Measurements from ENCODE around the gene PRRX2.
"Not testable (repeated sequence)": the region's sequence is repeated elsewhere in the genome, so short reads cannot be mapped to it uniquely, and the experiment has no call there.

PRRX2 gene

GRCh38 chr9:129653823-129654553, 11.5 kb upstream of the PRRX2 start:
- H3K4me3 Mint-ChIP-seq: no peak overlapping the region
- H3K27me3 Mint-ChIP-seq (ENCODE audit: low read depth): peaks cover 2% of the 10 kb centered on the region
- DNase-seq (ENCODE audit: low spot score): no peak
- no peak overlapping the region for H3K27ac Mint-ChIP-seq
- H3K9me3 Mint-ChIP-seq: no peaks in the 10 kb centered on the region
- no peaks in the 10 kb centered on the region for H3K36me3 Mint-ChIP-seq (ENCODE audit: low read depth)
- H3K4me1 Mint-ChIP-seq (ENCODE audit: low read depth): no peaks in the 10 kb centered on the region

- DNase-seq (ENCODE audit: low spot score): no peak
- Mint-ChIP-seq H3K4me3 (no peak overlapping the region), H3K4me1 (ENCODE audit: low read depth) (no peaks in the 10 kb centered on the region), H3K9me3 (no peaks in the 10 kb centered on the region), H3K36me3 (ENCODE audit: low read depth) (no peaks in the 10 kb centered on the region), H3K27me3 (ENCODE audit: low read depth) (peaks cover 2% of the 10 kb centered on the region), H3K27ac (no peak overlapping the region)
Measured at GRCh38 chr9:129654554-129655040, 10.8 kb upstream of the PRRX2 start.

GRCh38 chr9:129655154-129655553, 10.3 kb upstream of the PRRX2 start:
- H3K36me3 Mint-ChIP-seq (ENCODE audit: low read depth): no peaks in the 10 kb centered on the region
- H3K27ac Mint-ChIP-seq: no peak overlapping the region
- no peaks in the 10 kb centered on the region for H3K4me1 Mint-ChIP-seq (ENCODE audit: low read depth)
- H3K27me3 Mint-ChIP-seq (ENCODE audit: low read depth): peaks cover 2% of the 10 kb centered on the region
- H3K9me3 Mint-ChIP-seq: no peaks in the 10 kb centered on the region
- no peak for DNase-seq (ENCODE audit: low spot score)
- H3K4me3 Mint-ChIP-seq: no peak overlapping the region

GRCh38 chr9:129655696-129656095, 9.8 kb upstream of the PRRX2 start:
- Mint-ChIP-seq H3K4me3 (no peak overlapping the region), H3K36me3 (ENCODE audit: low read depth) (no peaks in the 10 kb centered on the region), H3K27ac (no peak overlapping the region)

GRCh38 chr9:129656795-129657390, 8.6 kb upstream of the PRRX2 start:
- no peaks in the 10 kb centered on the region for H3K36me3 Mint-ChIP-seq (ENCODE audit: low read depth)
- no peak for DNase-seq (ENCODE audit: low spot score)
- peaks cover 2% of the 10 kb centered on the region for H3K27me3 Mint-ChIP-seq (ENCODE audit: low read depth)
- no peaks in the 10 kb centered on the region for H3K9me3 Mint-ChIP-seq
- H3K4me1 Mint-ChIP-seq (ENCODE audit: low read depth): no peaks in the 10 kb centered on the region
- H3K27ac Mint-ChIP-seq: no peak overlapping the region
- H3K4me3 Mint-ChIP-seq: no peak overlapping the region

More at GRCh38 chr9:129655696-129656095, 9.8 kb upstream of the PRRX2 start:
- no peak for DNase-seq (ENCODE audit: low spot score)
- Mint-ChIP-seq H3K4me1 (ENCODE audit: low read depth) (no peaks in the 10 kb centered on the region), H3K27me3 (ENCODE audit: low read depth) (peaks cover 2% of the 10 kb centered on the region), H3K9me3 (no peaks in the 10 kb centered on the region)

GRCh38 chr9:129661029-129661428, 4.4 kb upstream of the PRRX2 start:
- no peaks in the 10 kb centered on the region for H3K9me3 Mint-ChIP-seq
- H3K27ac Mint-ChIP-seq: no peak overlapping the region
- H3K4me1 Mint-ChIP-seq (ENCODE audit: low read depth): peaks cover 4% of the 10 kb centered on the region
- H3K27me3 Mint-ChIP-seq (ENCODE audit: low read depth): peaks cover 14% of the 10 kb centered on the region
- H3K36me3 Mint-ChIP-seq (ENCODE audit: low read depth): no peaks in the 10 kb centered on the region
- DNase-seq (ENCODE audit: low spot score): no peak
- no peak overlapping the region for H3K4me3 Mint-ChIP-seq

GRCh38 chr9:129662239-129662638, 3.2 kb upstream of the PRRX2 start:
- not testable (repeated sequence) for H3K27ac Mint-ChIP-seq; DNase-seq (ENCODE audit: low spot score); H3K9me3 Mint-ChIP-seq; H3K36me3 Mint-ChIP-seq (ENCODE audit: low read depth); H3K4me1 Mint-ChIP-seq (ENCODE audit: low read depth); H3K4me3 Mint-ChIP-seq
- H3K27me3 Mint-ChIP-seq (ENCODE audit: low read depth): peaks cover 20% of the 10 kb centered on the region

GRCh38 chr9:129664746-129665388, 580 bp upstream of the PRRX2 start:
- H3K4me3 Mint-ChIP-seq: peak overlapping the region; percentile 82
- H3K4me1 Mint-ChIP-seq (ENCODE audit: low read depth): peaks cover 5% of the 10 kb centered on the region
- no peaks in the 10 kb centered on the region for H3K36me3 Mint-ChIP-seq (ENCODE audit: low read depth)
- peaks cover 21% of the 10 kb centered on the region for H3K27me3 Mint-ChIP-seq (ENCODE audit: low read depth)
- no peak for DNase-seq (ENCODE audit: low spot score)
- no peaks in the 10 kb centered on the region for H3K9me3 Mint-ChIP-seq
- H3K27ac Mint-ChIP-seq: no peak overlapping the region

GRCh38 chr9:129665814-129666520, 520 bp downstream of the PRRX2 start:
- Mint-ChIP-seq H3K27me3 (ENCODE audit: low read depth) (peaks cover 21% of the 10 kb centered on the region), H3K4me3 (no peak overlapping the region), H3K4me1 (ENCODE audit: low read depth) (peaks cover 5% of the 10 kb centered on the region), H3K9me3 (no peaks in the 10 kb centered on the region), H3K36me3 (ENCODE audit: low read depth) (no peaks in the 10 kb centered on the region), H3K27ac (no peak overlapping the region)
- DNase-seq (ENCODE audit: low spot score): no peak

- peaks cover 5% of the 10 kb centered on the region for H3K4me1 Mint-ChIP-seq (ENCODE audit: low read depth)
- no peaks in the 10 kb centered on the region for H3K9me3 Mint-ChIP-seq
- H3K27me3 Mint-ChIP-seq (ENCODE audit: low read depth): peaks cover 21% of the 10 kb centered on the region
- no peak overlapping the region for H3K27ac Mint-ChIP-seq
- H3K4me3 Mint-ChIP-seq: no peak overlapping the region
- DNase-seq (ENCODE audit: low spot score): no peak
- H3K36me3 Mint-ChIP-seq (ENCODE audit: low read depth): no peaks in the 10 kb centered on the region
Measured at GRCh38 chr9:129666575-129666974, 1.1 kb downstream of the PRRX2 start.

GRCh38 chr9:129667378-129667777, 1.9 kb downstream of the PRRX2 start:
- peaks cover 21% of the 10 kb centered on the region for H3K27me3 Mint-ChIP-seq (ENCODE audit: low read depth)
- no peak for DNase-seq (ENCODE audit: low spot score)
- H3K27ac Mint-ChIP-seq: peak overlapping the region; percentile 70
- no peak overlapping the region for H3K4me3 Mint-ChIP-seq
- peaks cover 5% of the 10 kb centered on the region for H3K4me1 Mint-ChIP-seq (ENCODE audit: low read depth)
- no peaks in the 10 kb centered on the region for H3K36me3 Mint-ChIP-seq (ENCODE audit: low read depth)
- H3K9me3 Mint-ChIP-seq: no peaks in the 10 kb centered on the region

GRCh38 chr9:129667850-129668249, 2.4 kb downstream of the PRRX2 start:
- H3K27me3 Mint-ChIP-seq (ENCODE audit: low read depth): peaks cover 21% of the 10 kb centered on the region
- no peak overlapping the region for H3K27ac Mint-ChIP-seq
- DNase-seq (ENCODE audit: low spot score): no peak
- H3K9me3 Mint-ChIP-seq: no peaks in the 10 kb centered on the region
- no peak overlapping the region for H3K4me3 Mint-ChIP-seq
- H3K4me1 Mint-ChIP-seq (ENCODE audit: low read depth): peaks cover 5% of the 10 kb centered on the region
- no peaks in the 10 kb centered on the region for H3K36me3 Mint-ChIP-seq (ENCODE audit: low read depth)

GRCh38 chr9:129669141-129669718, 3.8 kb downstream of the PRRX2 start:
- Mint-ChIP-seq H3K27ac (no peak overlapping the region), H3K4me1 (ENCODE audit: low read depth) (peaks cover 5% of the 10 kb centered on the region), H3K9me3 (no peaks in the 10 kb centered on the region), H3K27me3 (ENCODE audit: low read depth) (peaks cover 20% of the 10 kb centered on the region), H3K4me3 (no peak overlapping the region), H3K36me3 (ENCODE audit: low read depth) (no peaks in the 10 kb centered on the region)
- DNase-seq (ENCODE audit: low spot score): no peak
